Gastroesophageal sphincter (tissue), 3 donors: ENCODE measurements around the gene LECT2.

Experiments
- POLR2AphosphoS5 ChIP-seq: sonication (generic); formaldehyde crosslinking; IDR thresholded peaks from one replicate; pipeline ENCODE4 v1.6.1; 2017; ENCODE audit warnings: antibody characterized with exemption
- TF ChIP-seq, protein P1 (sequence below), 4 experiments: fragments of 200-600 bp in 2 of 4; fragments of 450-650 bp in 2 of 4; sonication (generic) in 1 of 4; IDR thresholded peaks; one replicate each; pipeline ENCODE4 v1.5.1; 2017 to 2019; ENCODE audit warnings: antibody characterized with exemption in 4 of 4, mild to moderate bottlenecking in 2 of 4, moderate library complexity in 2 of 4

DNA sequence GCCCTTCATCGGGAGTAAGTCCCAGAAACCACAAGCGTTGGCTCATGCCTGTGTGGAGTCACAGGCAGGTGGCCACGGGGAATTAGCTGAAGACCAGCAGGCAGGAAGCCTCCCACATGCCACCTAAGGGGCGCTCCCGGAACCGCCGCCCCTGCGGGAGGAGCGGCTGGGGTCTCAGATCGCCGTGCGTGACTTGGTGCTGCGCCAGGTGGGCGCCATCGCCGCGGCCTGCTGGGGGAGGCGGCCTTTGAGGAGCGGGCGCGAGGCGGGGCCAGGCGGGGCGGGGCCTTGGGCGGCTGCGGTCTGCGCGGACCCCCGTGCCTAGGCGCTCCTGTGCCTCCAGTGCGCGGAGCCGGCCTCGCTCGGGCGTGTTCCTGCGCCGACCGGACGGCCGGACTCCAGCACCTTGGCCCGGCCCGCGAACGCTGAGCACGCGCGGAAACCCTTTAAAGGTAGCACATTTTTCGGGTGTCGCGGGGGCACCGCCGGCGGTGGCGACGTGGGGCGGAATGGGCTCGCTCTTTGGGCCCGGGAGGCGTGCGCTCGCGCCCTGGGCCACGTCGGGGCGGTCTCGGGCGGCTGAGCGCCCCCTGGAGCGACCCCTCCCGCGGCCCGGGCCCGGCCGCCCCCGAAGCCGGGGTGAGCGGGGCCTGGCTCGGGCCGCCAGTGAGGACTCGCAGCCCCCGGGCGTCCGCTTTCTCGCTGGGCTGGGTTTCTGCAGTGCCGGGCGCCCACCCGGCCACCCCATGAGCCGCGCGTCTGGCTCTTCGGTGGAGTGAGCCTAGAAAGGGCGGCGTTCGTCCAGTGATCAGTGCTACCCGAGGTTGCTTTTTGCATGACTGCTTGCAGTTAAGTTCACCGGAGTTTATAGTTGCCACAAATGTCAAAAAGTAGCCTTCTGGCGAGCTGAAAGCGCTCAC is 24.5 kb downstream of the LECT2 start:
- TF ChIP-seq, protein P1, sequence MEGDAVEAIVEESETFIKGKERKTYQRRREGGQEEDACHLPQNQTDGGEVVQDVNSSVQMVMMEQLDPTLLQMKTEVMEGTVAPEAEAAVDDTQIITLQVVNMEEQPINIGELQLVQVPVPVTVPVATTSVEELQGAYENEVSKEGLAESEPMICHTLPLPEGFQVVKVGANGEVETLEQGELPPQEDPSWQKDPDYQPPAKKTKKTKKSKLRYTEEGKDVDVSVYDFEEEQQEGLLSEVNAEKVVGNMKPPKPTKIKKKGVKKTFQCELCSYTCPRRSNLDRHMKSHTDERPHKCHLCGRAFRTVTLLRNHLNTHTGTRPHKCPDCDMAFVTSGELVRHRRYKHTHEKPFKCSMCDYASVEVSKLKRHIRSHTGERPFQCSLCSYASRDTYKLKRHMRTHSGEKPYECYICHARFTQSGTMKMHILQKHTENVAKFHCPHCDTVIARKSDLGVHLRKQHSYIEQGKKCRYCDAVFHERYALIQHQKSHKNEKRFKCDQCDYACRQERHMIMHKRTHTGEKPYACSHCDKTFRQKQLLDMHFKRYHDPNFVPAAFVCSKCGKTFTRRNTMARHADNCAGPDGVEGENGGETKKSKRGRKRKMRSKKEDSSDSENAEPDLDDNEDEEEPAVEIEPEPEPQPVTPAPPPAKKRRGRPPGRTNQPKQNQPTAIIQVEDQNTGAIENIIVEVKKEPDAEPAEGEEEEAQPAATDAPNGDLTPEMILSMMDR (IDR thresholded peaks at IDR 0.05): no peak
- no peak for TF ChIP-seq POLR2AphosphoS5
